Fibroblast of lung (primary cell): Measurements from ENCODE around the gene GHRL. TPM values are rescaled to one million over a fixed set of nuclear protein-coding genes. Genes with fewer than 3 reads are reported as not detected.

ENCODE experiments used
- DNase-seq, 2 donors: peaks; one replicate each; pipeline versions ENCODE4 v3.0.0 to v3.0.0-alpha.2; 2010; ENCODE audit warnings: low read depth in 2 of 2
- H2AFZ ChIP-seq: 2 replicates; pipeline ENCODE4 v1.5.1; 2012; ENCODE audit warnings: low read length, control low read depth, inconsistent platforms
- H3K27ac ChIP-seq: 2 replicates; pipeline ENCODE4 v1.5.1; 2011; ENCODE audit warnings: low read length, control low read depth; ENCODE audit not compliant: insufficient read depth
- H3K27me3 ChIP-seq: 2 replicates; pipeline ENCODE4 v1.5.1; 2011; ENCODE audit warnings: mild to moderate bottlenecking, low read length; ENCODE audit not compliant: control insufficient read depth, insufficient read depth
- H3K36me3 ChIP-seq: 2 replicates; pipeline ENCODE4 v1.5.1; 2011; ENCODE audit warnings: low read length; ENCODE audit not compliant: control insufficient read depth, insufficient read depth
- H3K4me1 ChIP-seq: 2 replicates; pipeline ENCODE4 v1.5.1; 2011; ENCODE audit warnings: low read length; ENCODE audit not compliant: control insufficient read depth, insufficient read depth; ENCODE audit errors: extremely low read depth
- H3K4me2 ChIP-seq: 2 replicates; pipeline ENCODE4 v1.5.1; 2011; ENCODE audit warnings: low read length, control low read depth; ENCODE audit not compliant: insufficient read depth; ENCODE audit errors: extremely low read depth
- H3K4me3 ChIP-seq, 4 experiments: fragments of 200-600 bp in 1 of 4; sonication (generic) in 1 of 4; replicated peaks in 1 of 4; 2 replicates each; pipeline ENCODE4 v1.5.1; 2011 to 2016; ENCODE audit warnings: low read length in 4 of 4, low read depth in 3 of 4, mild to moderate bottlenecking in 3 of 4, control low read depth in 2 of 4, inconsistent platforms in 1 of 4, mixed read lengths in 1 of 4; ENCODE audit not compliant: insufficient read depth in 1 of 4; ENCODE audit errors: control extremely low read depth in 1 of 4
- H3K79me2 ChIP-seq: 2 replicates; pipeline ENCODE4 v1.5.1; 2012; ENCODE audit warnings: mild to moderate bottlenecking, low read length, inconsistent platforms; ENCODE audit not compliant: control insufficient read depth, insufficient read depth
- H3K9ac ChIP-seq: 2 replicates; pipeline ENCODE4 v1.5.1; 2011; ENCODE audit warnings: mild to moderate bottlenecking, low read length, control low read depth; ENCODE audit not compliant: insufficient read depth
- H3K9me3 ChIP-seq: 2 replicates; pipeline ENCODE4 v1.5.1; 2012; ENCODE audit warnings: low read depth, low read length; ENCODE audit not compliant: control insufficient read depth, insufficient read depth
- H4K20me1 ChIP-seq: 2 replicates; pipeline ENCODE4 v1.5.1; 2011; ENCODE audit warnings: low read length; ENCODE audit not compliant: control insufficient read depth, insufficient read depth; ENCODE audit errors: extremely low read depth
- EZH2 ChIP-seq: IDR thresholded peaks from 2 replicates; pipeline ENCODE4 v1.5.1; 2012; ENCODE audit warnings: low read length, control low read depth, mild to moderate bottlenecking; ENCODE audit errors: missing control alignments
- polyA plus RNA-seq, 2 donors: library from polyadenylated mRNA; depleted of rRNA in 1 of 2; stranded (reverse) in 1 of 2; unstranded in 1 of 2; fragments of >200 nt; gene quantifications; 2 replicates each; pipeline ENCODE4 v1.2.1, GENCODE V29; 2011 to 2012; ENCODE audit warnings: missing spikeins in 1 of 2
- total RNA-seq: library from RNA; depleted of rRNA; stranded (reverse); fragments of >200 nt; gene quantifications from 2 replicates; pipeline ENCODE4 v1.2.1, GENCODE V29; 2014
- TF ChIP-seq, protein P1 (sequence below), 2 donors: IDR thresholded peaks in 1 of 2; conservative IDR thresholded peaks in 1 of 2; 1 replicate in 1 of 2; 2 replicates in 1 of 2; pipeline ENCODE4 v1.5.1; 2011 to 2012; ENCODE audit warnings: low read length in 2 of 2, control low read depth in 1 of 2, inconsistent platforms in 1 of 2, low read depth in 1 of 2, mild to moderate bottlenecking in 1 of 2

The GHRL gene
- total and polyA plus RNA-seq, 2 donors (not counting 1 experiment from before 2014, with no cell fraction given): 0.10 TPM; not detected in 1

DNA sequence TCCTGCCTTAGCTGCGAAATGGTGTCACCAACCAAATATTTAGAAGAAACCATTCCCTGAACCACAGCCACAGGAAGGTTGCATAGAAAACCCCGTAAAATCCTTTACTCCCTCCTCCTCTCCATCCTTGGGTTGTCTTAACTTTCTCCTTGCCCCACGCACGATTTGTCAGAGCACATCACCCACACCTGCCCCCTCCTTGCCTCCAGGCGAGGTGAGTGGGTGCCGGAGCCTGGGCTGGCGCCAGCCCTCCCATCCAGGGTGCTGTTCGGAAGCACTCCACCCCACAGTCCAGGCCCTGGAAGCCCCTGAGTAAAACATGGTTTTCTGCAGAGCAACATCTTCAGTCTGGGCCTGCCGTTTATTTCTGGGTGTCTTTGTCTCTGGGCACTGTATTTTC is 3.7 kb downstream of the GHRL start:
- DNase-seq: no peak
- no peaks in the 10 kb centered on the region for H3K4me1 ChIP-seq
- TF ChIP-seq EZH2: no peak
- TF ChIP-seq, protein P1, sequence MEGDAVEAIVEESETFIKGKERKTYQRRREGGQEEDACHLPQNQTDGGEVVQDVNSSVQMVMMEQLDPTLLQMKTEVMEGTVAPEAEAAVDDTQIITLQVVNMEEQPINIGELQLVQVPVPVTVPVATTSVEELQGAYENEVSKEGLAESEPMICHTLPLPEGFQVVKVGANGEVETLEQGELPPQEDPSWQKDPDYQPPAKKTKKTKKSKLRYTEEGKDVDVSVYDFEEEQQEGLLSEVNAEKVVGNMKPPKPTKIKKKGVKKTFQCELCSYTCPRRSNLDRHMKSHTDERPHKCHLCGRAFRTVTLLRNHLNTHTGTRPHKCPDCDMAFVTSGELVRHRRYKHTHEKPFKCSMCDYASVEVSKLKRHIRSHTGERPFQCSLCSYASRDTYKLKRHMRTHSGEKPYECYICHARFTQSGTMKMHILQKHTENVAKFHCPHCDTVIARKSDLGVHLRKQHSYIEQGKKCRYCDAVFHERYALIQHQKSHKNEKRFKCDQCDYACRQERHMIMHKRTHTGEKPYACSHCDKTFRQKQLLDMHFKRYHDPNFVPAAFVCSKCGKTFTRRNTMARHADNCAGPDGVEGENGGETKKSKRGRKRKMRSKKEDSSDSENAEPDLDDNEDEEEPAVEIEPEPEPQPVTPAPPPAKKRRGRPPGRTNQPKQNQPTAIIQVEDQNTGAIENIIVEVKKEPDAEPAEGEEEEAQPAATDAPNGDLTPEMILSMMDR (conservative IDR thresholded peaks at IDR 0.05 in 1 of 2, IDR thresholded peaks at IDR 0.05 in 1 of 2; ENCODE audit: low read depth in 1 of 2, low read length in 2 of 2): no peak
- H3K36me3 ChIP-seq: peaks cover 1% of the 10 kb centered on the region
- no peaks in the 10 kb centered on the region for H4K20me1 ChIP-seq
- H3K79me2 ChIP-seq: no peaks in the 10 kb centered on the region
- H3K4me2 ChIP-seq: no peak overlapping the region
- H3K4me3 ChIP-seq: no peak overlapping the region
- H3K9me3 ChIP-seq: no peaks in the 10 kb centered on the region
- H3K9ac ChIP-seq: no peak overlapping the region
- H2AFZ ChIP-seq: no peak overlapping the region
- H3K27me3 ChIP-seq: no peaks in the 10 kb centered on the region
- no peak overlapping the region for H3K27ac ChIP-seq

DNA sequence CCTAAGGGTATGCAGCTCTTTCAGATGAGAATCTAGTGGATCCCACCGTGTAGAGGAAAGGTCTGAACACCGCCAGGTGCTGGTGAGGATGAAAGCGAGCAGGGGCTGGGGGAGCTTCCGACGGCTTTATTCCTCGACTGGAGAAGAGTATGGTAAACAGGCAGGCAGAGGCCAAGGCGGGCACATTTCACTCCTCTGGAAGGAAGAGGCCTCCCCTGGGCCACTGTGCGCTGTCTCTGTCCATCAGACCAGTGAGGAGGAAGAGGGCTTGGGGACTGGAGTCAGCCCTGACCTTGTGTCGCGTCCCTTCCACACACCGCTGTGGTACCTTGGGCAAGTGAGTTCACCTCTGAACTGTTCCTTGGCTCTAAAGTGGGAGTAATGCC is 4.2 kb downstream of the GHRL start:
- DNase-seq: no peak
- Histone ChIP-seq H3K79me2 (no peaks in the 10 kb centered on the region), H3K36me3 (peaks cover 1% of the 10 kb centered on the region), H2AFZ (no peak overlapping the region), H3K27ac (no peak overlapping the region), H3K4me3 (no peak overlapping the region), H3K27me3 (no peaks in the 10 kb centered on the region), H3K4me1 (no peaks in the 10 kb centered on the region), H3K4me2 (no peak overlapping the region), H3K9me3 (no peaks in the 10 kb centered on the region), H4K20me1 (no peaks in the 10 kb centered on the region), H3K9ac (no peak overlapping the region)
- no peak for TF ChIP-seq EZH2
- TF ChIP-seq, protein P1 (conservative IDR thresholded peaks at IDR 0.05 in 1 of 2, IDR thresholded peaks at IDR 0.05 in 1 of 2; ENCODE audit: low read depth in 1 of 2, low read length in 2 of 2): no peak

DNA sequence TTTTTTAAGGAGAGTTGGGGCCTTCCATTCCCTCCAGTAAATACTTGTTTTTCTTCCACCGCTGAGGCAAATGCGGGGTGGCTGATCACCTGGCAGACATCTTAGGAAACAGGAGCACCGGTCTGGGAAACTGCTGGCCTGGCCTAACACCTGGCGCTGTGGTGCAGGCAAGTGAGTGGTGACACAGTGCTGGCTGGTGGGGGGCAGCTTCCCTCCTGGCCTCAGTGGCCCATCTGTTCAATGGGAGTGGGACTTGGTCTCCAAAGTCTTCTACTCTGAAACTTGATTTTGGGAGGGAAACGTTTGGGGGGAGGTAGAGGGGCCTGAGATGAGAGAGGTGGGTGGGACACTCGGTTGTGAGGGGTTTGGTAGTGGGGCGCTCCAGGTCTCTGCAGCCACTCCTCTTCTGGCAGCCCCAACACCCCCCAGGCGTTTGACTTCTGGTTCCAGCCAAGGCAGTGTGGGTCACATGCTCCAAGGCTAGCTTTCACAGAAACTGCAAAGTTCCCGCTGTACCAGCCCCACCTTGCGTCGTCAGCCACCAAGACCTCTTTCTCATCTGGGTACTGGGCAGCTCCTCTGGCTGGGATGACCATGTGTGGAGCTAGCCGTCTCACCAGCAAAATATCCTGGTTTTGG is 4.7 kb downstream of the GHRL start:
- Histone ChIP-seq H3K36me3 (peaks cover 1% of the 10 kb centered on the region), H3K27ac (no peak overlapping the region), H3K27me3 (no peaks in the 10 kb centered on the region), H3K9me3 (no peaks in the 10 kb centered on the region), H3K79me2 (no peaks in the 10 kb centered on the region), H3K4me3 (no peak overlapping the region), H3K9ac (no peak overlapping the region), H4K20me1 (no peaks in the 10 kb centered on the region), H3K4me1 (no peaks in the 10 kb centered on the region), H2AFZ (no peak overlapping the region), H3K4me2 (no peak overlapping the region)
- DNase-seq: no peak
- no peak for TF ChIP-seq EZH2
- TF ChIP-seq, protein P1 (conservative IDR thresholded peaks at IDR 0.05 in 1 of 2, IDR thresholded peaks at IDR 0.05 in 1 of 2; ENCODE audit: low read depth in 1 of 2, low read length in 2 of 2): no peak
